ENCODE measurements around the gene SSC5D. TPM values are rescaled to one million over a fixed set of nuclear protein-coding genes. Genes with fewer than 3 reads are reported as not detected.

The SSC5D gene
- polyA plus RNA-seq, 1 donor (not counting 4 experiments of a cell fraction or from before 2014, with no cell fraction given) = not detected

GRCh38 chr19:55473225-55474012 is 14.8 kb upstream of the SSC5D start:
- Histone ChIP-seq H2AFZ (ENCODE audit: control insufficient read depth, low read length) (no peak overlapping the region), H3K4me1 (ENCODE audit: control insufficient read depth, extremely low read depth, insufficient read depth, low read length) (peaks cover 21% of the 10 kb centered on the region), H3K9me1 (ENCODE audit: control insufficient read depth, extremely low read depth, insufficient read depth, low read length) (no peaks in the 10 kb centered on the region), H3K36me3 (ENCODE audit: control insufficient read depth in 2 of 2, extremely low read depth in 1 of 2, insufficient read depth in 2 of 2, low read length in 2 of 2) (no peaks in the 10 kb centered on the region), H4K20me1 (ENCODE audit: control insufficient read depth, extremely low read depth, insufficient read depth, low read length) (no peaks in the 10 kb centered on the region), H3K4me2 (ENCODE audit: control insufficient read depth, extremely low read depth, insufficient read depth, low read depth, low read length) (no peak overlapping the region), H3K4me3 (ENCODE audit: control insufficient read depth in 2 of 3, extremely low read depth in 1 of 3, insufficient read depth in 2 of 3, low read depth in 1 of 3, low read length in 3 of 3) (no peak overlapping the region), H3K9ac (ENCODE audit: control insufficient read depth, extremely low read depth, insufficient read depth, low read length) (no peak overlapping the region), H3K9me3 (ENCODE audit: control insufficient read depth, low read depth, low read length) (no peaks in the 10 kb centered on the region), H3K27me3 (ENCODE audit: control insufficient read depth, extremely low read depth, insufficient read depth, low read length) (no peaks in the 10 kb centered on the region), H3K79me2 (ENCODE audit: control insufficient read depth, insufficient read depth, low read length) (peaks cover 9% of the 10 kb centered on the region), H3K27ac (ENCODE audit: control insufficient read depth, insufficient read depth, low read length) (no peak overlapping the region)
- DNase-seq (ENCODE audit: low read depth, low spot score) (no peak), FAIRE-seq (no peak)
- TF ChIP-seq EZH2 (IDR thresholded peaks at IDR 0.05; ENCODE audit: low read length) = no peak
- dilution Hi-C loops (cut with MboI; ENCODE audit: extremely low pct_ligation_motif_present, low sequenced_read_pairs) = no loop called here

DNA sequence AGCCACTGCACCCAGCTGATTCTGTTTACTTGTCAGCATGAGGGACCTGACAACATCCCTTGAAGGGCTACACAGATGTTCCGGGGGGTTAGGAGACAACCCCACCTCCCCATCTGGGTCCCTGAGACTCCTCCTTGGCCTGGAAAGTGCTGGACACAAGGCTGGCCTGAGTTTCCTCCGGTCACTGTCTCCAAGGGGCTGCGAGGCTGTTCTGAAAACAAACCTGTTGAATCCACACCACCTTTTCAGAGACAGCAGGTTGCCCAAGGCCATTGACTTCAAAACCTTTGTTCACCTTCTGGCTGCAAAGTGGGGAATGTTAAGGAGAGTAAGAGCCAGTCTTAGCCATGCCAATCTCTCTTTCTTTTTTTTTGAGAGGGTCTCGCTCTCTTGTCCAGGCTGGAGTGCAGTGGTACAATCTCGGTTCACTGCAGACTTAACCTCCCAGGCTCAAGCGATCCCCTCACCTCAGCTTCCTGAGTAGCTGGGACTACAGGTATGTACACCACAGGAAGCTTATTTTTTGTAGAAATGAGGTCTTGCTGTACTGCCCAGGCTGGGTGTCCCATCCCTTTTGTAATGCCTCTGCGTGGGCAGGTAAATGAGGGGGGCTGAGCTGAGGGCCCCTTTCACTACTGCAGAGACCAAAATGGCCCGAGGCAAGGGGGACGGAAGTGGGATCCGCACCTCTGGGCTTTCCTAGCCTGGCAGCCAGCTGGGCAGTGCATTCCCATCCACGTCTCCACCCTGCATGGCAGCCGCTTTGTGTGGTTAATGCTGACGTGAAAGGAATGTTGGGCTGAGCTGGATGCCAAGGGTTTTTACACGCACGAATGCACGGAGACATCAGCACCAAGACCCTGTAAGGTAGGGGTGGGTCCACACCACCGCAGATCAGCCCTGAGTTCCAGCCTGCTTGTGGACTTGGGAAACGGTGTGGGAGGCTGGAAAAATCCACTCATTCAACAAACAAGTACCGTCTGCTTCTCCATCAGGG is 13.7 kb upstream of the SSC5D start:
- peak overlapping the region; percentile 22 for H3K27ac ChIP-seq (ENCODE audit: control insufficient read depth, insufficient read depth, low read length)
- H3K27me3 ChIP-seq (ENCODE audit: control insufficient read depth, extremely low read depth, insufficient read depth, low read length) = no peaks in the 10 kb centered on the region
- FAIRE-seq (no peak), DNase-seq (ENCODE audit: low read depth, low spot score) (no peak)
- dilution Hi-C loops (cut with MboI; ENCODE audit: extremely low pct_ligation_motif_present, low sequenced_read_pairs) = no loop called here
- H3K36me3 ChIP-seq (ENCODE audit: control insufficient read depth in 2 of 2, extremely low read depth in 1 of 2, insufficient read depth in 2 of 2, low read length in 2 of 2) = no peaks in the 10 kb centered on the region
- H3K9me1 ChIP-seq (ENCODE audit: control insufficient read depth, extremely low read depth, insufficient read depth, low read length) = no peaks in the 10 kb centered on the region
- H3K79me2 ChIP-seq (ENCODE audit: control insufficient read depth, insufficient read depth, low read length) = peaks cover 20% of the 10 kb centered on the region
- peaks cover 21% of the 10 kb centered on the region for H3K4me1 ChIP-seq (ENCODE audit: control insufficient read depth, extremely low read depth, insufficient read depth, low read length)
- no peaks in the 10 kb centered on the region for H3K9me3 ChIP-seq (ENCODE audit: control insufficient read depth, low read depth, low read length)
- no peak overlapping the region for H3K4me2 ChIP-seq (ENCODE audit: control insufficient read depth, extremely low read depth, insufficient read depth, low read depth, low read length)
- TF ChIP-seq EZH2 (IDR thresholded peaks at IDR 0.05; ENCODE audit: low read length) (no peak), CTCF (optimal IDR thresholded peaks at IDR 0.05 in 1 of 3, IDR thresholded peaks at IDR 0.05 in 1 of 3, conservative IDR thresholded peaks at IDR 0.05 in 1 of 3; ENCODE audit: extremely low read depth in 1 of 3, insufficient read depth in 2 of 3, low read length in 3 of 3) (no peak)
- no peak overlapping the region for H3K9ac ChIP-seq (ENCODE audit: control insufficient read depth, extremely low read depth, insufficient read depth, low read length)
- no peak overlapping the region for H2AFZ ChIP-seq (ENCODE audit: control insufficient read depth, low read length)
- H4K20me1 ChIP-seq (ENCODE audit: control insufficient read depth, extremely low read depth, insufficient read depth, low read length) = no peaks in the 10 kb centered on the region
- no peak overlapping the region for H3K4me3 ChIP-seq (ENCODE audit: control insufficient read depth in 2 of 3, extremely low read depth in 1 of 3, insufficient read depth in 2 of 3, low read depth in 1 of 3, low read length in 3 of 3)

All from keratinocyte (primary cell).